Measurements from ENCODE around the gene PRIMPOL. TPM values are rescaled to one million over a fixed set of nuclear protein-coding genes. Genes with fewer than 3 reads are reported as not detected.
"Not testable (repeated sequence)": the region's sequence is repeated elsewhere in the genome, so short reads cannot be mapped to it uniquely, and the experiment has no call there.

PRIMPOL gene
- total RNA-seq, 2 donors from 2014 or later: 16.0 to 21.6 TPM

- peaks cover 7% of the 10 kb centered on the region for H3K4me1 ChIP-seq
- no peaks in the 10 kb centered on the region for H3K36me3 ChIP-seq
- intact Hi-C loops (cut with DNase I): loop anchor here (10.0 kb wide), 1 partner anchor 86 kb away; the partner anchor contains the start of gene CENPU
- H3K4me3 ChIP-seq: peak overlapping the region; percentile 85
- no peaks in the 10 kb centered on the region for H3K27me3 ChIP-seq
- peak; percentile 60 for DNase-seq
- peak overlapping the region; percentile 85 to 97 for H3K9ac ChIP-seq (ENCODE audit: low read depth in 2 of 2, low read length in 2 of 2)
- H3K9me3 ChIP-seq: no peaks in the 10 kb centered on the region
- TF ChIP-seq, protein P1, sequence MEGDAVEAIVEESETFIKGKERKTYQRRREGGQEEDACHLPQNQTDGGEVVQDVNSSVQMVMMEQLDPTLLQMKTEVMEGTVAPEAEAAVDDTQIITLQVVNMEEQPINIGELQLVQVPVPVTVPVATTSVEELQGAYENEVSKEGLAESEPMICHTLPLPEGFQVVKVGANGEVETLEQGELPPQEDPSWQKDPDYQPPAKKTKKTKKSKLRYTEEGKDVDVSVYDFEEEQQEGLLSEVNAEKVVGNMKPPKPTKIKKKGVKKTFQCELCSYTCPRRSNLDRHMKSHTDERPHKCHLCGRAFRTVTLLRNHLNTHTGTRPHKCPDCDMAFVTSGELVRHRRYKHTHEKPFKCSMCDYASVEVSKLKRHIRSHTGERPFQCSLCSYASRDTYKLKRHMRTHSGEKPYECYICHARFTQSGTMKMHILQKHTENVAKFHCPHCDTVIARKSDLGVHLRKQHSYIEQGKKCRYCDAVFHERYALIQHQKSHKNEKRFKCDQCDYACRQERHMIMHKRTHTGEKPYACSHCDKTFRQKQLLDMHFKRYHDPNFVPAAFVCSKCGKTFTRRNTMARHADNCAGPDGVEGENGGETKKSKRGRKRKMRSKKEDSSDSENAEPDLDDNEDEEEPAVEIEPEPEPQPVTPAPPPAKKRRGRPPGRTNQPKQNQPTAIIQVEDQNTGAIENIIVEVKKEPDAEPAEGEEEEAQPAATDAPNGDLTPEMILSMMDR (IDR thresholded peaks at IDR 0.05): no peak
- peak overlapping the region; percentile 99 for H3K27ac ChIP-seq
Observed at GRCh38 chr4:184648313-184649025, 1.1 kb upstream of the PRIMPOL start.

- TF ChIP-seq, protein P1 (IDR thresholded peaks at IDR 0.05): no peak
- Histone ChIP-seq H3K27ac (peak overlapping the region; percentile 89), H3K9me3 (no peaks in the 10 kb centered on the region), H3K4me1 (peaks cover 7% of the 10 kb centered on the region), H3K27me3 (no peaks in the 10 kb centered on the region), H3K4me3 (peak overlapping the region; percentile 67), H3K36me3 (no peaks in the 10 kb centered on the region), H3K9ac (ENCODE audit: low read depth in 2 of 2, low read length in 2 of 2) (peak overlapping the region; percentile 88 to 94)
- intact Hi-C loops (cut with DNase I): loop anchor here (10.0 kb wide), 1 partner anchor 85 kb away; the partner anchor contains the start of gene CENPU
- no peak for DNase-seq
Observed at GRCh38 chr4:184649971-184650855, 675 bp downstream of the PRIMPOL start.

GRCh38 chr4:184651899-184652298 lies 2.4 kb downstream of the PRIMPOL start:
- no peak overlapping the region for H3K9ac ChIP-seq (ENCODE audit: low read depth in 2 of 2, low read length in 2 of 2)
- H3K4me3 ChIP-seq: no peak overlapping the region
- H3K36me3 ChIP-seq: no peaks in the 10 kb centered on the region
- H3K27me3 ChIP-seq: no peaks in the 10 kb centered on the region
- DNase-seq: no peak
- H3K27ac ChIP-seq: no peak overlapping the region
- intact Hi-C loops (cut with DNase I): no loop called here
- H3K4me1 ChIP-seq: peaks cover under 1% of the 10 kb centered on the region
- no peaks in the 10 kb centered on the region for H3K9me3 ChIP-seq
- TF ChIP-seq, protein P1 (IDR thresholded peaks at IDR 0.05): no peak

GRCh38 chr4:184652681-184653080 lies 3.1 kb downstream of the PRIMPOL start:
- DNase-seq; H3K9me3 ChIP-seq; H3K27me3 ChIP-seq; H3K4me3 ChIP-seq; H3K27ac ChIP-seq; H3K4me1 ChIP-seq; intact Hi-C loops (cut with DNase I); H3K9ac ChIP-seq (ENCODE audit: low read depth in 2 of 2, low read length in 2 of 2); H3K36me3 ChIP-seq: not testable (repeated sequence)

DNA sequence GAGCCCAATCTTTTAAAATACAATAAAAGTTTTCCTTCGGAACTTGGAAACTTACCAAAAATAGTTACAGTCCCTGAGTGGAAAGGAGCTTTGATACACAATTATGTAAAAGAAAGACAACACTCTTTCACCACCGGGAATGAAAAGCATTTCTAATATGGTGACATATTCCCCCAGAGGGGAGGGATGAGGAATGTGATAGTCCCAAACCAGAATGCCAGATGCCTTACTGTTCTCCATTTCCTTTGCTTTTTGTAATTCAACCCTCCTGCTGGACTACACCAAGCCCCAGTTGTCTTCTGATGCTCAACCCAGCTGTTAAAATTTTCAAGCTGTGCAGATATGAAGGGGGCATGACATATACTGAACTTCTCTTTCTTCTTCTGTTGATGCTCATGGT lies 4.1 kb downstream of the PRIMPOL start:
- DNase-seq: no peak
- H3K9me3 ChIP-seq: no peaks in the 10 kb centered on the region
- intact Hi-C loops (cut with DNase I): no loop called here
- H3K4me3 ChIP-seq: no peak overlapping the region
- H3K27ac ChIP-seq: no peak overlapping the region
- H3K27me3 ChIP-seq: no peaks in the 10 kb centered on the region
- TF ChIP-seq, protein P1 (IDR thresholded peaks at IDR 0.05): no peak
- no peaks in the 10 kb centered on the region for H3K36me3 ChIP-seq
- no peak overlapping the region for H3K9ac ChIP-seq (ENCODE audit: low read depth in 2 of 2, low read length in 2 of 2)
- H3K4me1 ChIP-seq: no peaks in the 10 kb centered on the region
